ENCODE data around the gene ELMO1. TPM values are rescaled to one million over a fixed set of nuclear protein-coding genes. Genes with fewer than 3 reads are reported as not detected.

Gene ELMO1
- total RNA-seq, 1 donor from 2014 or later = 11.4 TPM

DNA sequence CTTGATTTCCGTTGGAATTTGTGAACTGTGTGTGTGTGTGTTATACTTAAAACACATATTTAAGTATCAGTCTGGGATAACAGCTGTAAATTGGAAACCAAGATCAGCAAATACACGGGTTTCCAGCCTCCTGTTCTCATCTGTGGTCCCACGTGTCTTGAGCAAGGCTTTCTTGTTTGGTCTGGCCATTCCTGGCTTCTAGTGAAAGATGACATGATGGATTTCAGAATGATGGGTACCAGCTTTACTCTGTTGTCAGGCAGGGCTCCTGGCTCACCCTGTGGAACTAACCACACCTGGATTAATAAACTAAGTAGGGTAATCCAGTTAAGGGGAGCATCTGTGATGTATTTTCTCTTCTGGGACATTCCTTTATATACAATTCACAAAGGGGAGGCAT lies 378.2 kb downstream of the ELMO1 start:
- intact Hi-C loops (cut with DNase I) = no loop called here
- DNase-seq (ENCODE audit: low spot score) = no peak

DNA sequence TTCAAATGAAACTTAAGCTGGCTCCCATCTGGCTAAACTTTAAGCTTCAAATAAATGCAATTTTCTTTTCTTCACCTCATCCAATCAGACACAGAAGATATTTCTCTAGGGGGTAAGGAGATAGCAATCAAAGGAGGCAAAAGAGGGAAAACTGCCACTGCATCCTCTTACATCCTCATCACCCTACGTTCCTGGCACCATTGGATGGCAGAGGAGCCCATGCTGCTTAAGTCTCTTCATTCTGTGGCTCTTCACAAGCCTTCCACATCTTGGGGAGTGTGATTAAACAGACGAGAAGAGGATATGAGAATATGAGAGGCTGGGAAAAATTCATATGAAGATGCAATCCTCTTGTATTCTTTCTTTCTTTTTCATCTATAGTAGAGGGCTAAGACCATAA lies 378.6 kb downstream of the ELMO1 start:
- no peak for DNase-seq (ENCODE audit: low spot score)
- intact Hi-C loops (cut with DNase I) = no loop called here

DNA sequence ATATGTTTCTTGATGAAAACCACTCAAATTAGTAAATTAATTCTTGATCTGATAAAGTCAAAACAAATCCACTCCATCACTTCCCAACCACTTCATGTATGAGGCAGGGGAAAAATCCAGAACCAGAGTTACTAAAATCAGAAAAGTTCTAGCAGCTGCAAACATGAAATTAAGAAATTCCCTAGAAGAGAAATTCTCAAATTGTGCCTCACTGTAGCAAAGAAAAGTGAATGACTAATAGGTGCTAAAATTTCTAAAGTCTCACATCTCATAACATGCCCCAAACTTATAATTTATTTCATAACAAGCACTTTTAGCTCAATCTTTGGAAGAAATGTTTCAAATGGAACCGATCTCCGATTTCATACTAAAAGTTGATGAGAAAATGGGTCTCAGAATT lies 379.3 kb downstream of the ELMO1 start:
- no peak for DNase-seq (ENCODE audit: low spot score)
- intact Hi-C loops (cut with DNase I) = no loop called here

DNA sequence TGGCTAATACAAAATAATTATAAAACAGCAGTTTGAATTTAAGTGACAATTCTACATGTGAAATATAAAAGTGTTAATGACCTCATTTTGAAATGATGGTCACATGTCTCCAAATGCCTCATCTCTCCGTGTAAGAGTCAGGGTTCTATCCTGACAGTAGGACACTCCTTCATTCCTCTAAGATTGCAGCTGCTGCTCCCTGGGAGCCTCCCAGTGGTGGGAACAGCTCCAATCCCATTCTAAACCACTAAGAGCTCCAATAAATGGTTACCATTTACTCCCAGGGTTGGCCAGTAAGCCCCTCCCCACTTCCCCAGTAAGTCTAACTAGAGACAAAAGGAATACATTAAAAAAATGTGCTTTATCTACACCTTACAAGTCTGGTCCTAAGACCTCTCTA lies 379.8 kb downstream of the ELMO1 start:
- intact Hi-C loops (cut with DNase I) = no loop called here
- DNase-seq (ENCODE audit: low spot score) = no peak

DNA sequence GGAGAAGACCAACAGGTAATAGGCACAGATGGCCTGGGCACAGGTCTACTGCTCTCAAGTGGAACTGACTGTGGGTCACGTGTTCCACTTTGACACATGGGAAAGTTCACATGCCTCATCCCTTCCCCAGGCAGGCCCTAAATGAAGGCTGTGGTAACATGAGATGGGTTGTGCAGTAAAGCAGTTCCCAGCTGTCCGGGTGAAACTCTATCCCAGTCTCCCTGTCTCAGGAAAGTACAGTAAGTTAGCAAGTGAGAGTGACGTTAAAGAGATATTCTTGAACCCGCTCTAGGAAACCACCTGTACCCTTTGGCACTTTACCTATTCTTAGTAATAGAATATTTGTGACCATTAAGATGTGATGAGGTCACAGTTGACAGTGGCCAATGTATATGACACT lies 380.6 kb downstream of the ELMO1 start:
- intact Hi-C loops (cut with DNase I) = no loop called here
- DNase-seq (ENCODE audit: low spot score) = no peak

DNA sequence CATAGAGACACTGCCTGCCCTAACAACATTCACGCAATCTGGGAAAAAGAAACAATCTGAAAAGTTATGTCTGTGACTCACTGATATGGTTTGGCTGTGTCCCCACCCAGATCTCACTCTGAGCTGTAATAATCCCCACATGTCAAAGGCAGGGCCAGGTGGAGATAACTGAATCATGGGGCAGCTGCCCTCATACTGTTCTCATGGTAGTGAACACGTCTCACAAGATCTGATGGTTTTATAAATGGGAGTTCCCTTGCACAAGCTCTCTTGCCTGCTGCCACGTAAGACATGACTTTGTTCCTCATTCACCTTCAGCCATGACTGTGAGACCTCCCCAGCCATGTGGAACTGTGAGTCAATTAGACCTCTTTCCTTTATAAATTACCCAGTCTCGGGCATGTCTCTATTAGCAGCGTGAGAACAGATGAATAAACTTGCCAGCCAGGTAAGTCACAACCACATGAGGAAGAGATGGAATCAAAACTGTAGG lies 382.8 kb downstream of the ELMO1 start:
- no peak for DNase-seq (ENCODE audit: low spot score)
- intact Hi-C loops (cut with DNase I) = no loop called here

DNA sequence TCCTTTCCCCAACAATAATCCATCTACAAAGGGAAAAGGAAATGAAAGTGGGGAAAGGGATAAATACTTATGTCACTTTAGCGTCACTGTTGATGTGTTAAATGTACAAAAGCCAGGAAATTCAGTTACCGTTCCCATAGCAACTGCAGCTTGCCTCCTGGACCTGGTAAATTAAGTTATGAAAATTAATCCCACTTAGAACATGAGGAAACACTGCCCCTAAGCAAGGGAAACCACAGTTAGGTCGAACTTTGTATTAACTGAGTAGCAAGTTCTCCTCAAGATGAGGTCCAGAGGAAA lies 386.2 kb downstream of the ELMO1 start:
- no peak for DNase-seq (ENCODE audit: low spot score)
- intact Hi-C loops (cut with DNase I) = no loop called here

DNA sequence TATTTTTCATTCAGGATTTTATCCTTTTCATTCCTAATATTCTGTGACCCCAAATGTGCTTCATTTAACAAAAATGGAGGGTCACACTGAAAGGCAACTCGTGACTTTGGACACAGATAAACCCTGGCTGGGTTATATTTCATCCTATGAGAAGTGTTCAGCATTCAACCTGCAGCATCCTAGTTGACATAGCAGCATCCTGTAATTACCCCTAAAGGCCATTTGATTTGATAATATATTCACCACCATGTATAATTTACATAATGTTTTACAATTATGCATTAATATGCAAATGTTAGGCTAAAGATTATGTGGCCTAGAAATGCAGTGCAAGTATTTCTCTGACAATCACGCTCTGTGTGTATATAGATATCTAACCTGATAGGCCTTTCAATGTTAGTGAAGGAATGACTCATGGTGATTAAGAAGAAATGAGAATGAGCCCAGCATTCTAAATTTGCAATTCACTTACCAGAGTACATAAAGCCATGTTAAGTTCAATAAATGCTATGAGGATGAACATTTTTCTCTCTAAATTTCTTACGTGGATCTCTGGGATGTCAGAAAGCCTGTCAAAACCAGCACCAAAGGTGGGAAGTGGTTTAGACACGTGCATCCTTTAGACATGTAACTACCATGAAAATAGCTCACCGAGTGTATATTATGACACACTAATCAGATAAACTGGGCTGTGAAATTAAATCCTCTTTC lies 386.7 kb downstream of the ELMO1 start:
- intact Hi-C loops (cut with DNase I) = no loop called here

DNA sequence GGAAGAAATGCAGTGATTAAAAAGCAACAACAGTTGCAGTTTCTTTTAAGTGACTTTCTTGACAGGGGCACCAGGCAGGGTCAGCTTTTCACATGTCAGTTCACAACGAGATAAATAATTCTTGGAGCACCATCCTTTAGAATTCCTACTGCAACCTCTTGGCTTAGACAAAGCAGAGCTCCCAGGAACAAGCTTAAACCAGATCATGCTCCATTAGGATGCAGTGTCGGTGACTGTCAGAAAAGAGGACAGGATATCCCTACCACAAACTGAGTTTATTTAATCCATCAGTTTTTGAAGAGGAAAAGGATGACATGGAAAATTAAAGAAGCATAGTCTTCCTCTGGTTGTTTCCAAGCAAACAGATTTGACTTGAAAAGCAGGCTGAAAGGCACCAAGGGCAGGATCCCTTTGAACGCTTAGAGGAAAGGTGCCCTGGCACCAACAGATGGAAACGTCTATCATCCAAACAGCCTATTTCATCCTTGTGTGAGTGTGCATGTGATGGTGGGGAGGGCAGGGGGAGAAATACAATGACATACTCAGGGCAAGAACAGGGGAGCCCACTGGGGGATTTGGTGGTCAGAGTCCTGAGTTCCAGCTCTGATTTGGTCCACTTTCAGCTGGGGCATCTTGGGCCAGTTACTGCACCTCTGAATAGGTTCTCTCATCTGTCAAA lies 392.3 kb downstream of the ELMO1 start:
- DNase-seq (ENCODE audit: low spot score) = no peak
- intact Hi-C loops (cut with DNase I) = no loop called here

More for the DNA sequence above, 386.7 kb downstream of the ELMO1 start:
- DNase-seq (ENCODE audit: low spot score) = no peak

DNA sequence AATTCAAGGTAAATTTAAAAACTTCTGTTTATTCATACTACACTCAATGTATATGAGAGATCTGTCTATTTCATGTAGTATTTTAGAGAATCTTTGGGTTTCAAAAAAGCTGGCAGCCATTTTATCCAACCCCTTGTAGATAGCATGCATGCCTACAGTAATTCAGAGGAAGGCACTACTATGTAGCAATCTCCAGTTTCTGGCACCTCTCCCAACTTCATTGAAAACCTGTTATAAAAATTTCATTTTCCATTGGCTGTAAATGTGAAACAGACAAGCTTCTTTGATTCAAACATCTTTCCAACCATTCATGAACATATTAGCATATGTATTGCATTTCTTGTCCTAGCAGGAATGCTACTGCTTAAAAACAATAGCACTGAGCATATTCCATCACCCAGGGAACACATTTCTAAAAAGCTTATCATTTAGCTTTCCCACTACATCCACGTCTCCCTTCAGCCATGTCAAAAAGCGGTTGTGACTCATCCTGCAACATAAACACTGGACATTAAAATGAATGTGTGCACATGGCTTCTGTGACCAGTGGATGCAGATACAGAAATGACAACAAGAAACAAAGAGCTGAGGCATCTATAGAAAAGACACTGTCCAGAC lies 393.9 kb downstream of the ELMO1 start:
- intact Hi-C loops (cut with DNase I) = no loop called here
- no peak for DNase-seq (ENCODE audit: low spot score)

DNA sequence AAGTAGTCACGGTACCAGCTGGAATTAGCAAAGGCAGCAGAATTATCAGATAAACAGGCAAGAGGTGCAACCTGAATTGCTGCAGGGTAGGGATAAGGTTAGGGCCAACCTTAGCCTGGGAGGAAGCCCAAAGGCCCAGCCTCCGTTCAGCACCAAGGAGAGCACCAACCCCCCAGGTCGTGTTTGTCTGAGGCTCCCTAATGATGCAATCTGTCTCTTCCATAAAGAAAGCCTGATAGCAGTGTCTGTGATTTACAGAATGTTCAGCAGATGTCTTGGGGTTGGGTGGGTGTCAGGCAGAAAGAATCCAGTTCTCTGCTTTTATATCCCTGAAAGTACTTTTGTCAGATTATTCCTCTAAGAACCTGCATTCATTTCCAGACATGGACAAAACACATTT lies 396.0 kb downstream of the ELMO1 start:
- no peak for DNase-seq (ENCODE audit: low spot score)
- intact Hi-C loops (cut with DNase I) = no loop called here

DNA sequence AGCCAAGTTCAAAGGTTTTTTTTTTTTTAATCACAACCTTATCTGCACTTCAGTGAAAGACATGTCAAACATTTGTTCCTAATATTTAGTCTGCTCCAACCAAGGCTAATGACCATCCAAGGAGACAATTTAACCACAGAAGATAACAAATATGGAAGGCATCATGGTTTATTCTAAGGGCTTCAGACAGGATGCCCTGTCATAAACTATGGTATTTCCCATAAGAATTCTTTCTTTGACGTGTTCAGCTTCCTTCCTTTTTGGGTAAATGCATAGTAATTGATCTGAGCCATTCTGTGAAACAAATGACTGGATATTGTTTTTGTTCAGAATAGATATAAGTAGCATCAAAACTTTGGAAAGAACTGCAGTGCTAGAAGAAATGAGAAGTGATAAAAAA lies 397.9 kb downstream of the ELMO1 start:
- no peak for DNase-seq (ENCODE audit: low spot score)
- intact Hi-C loops (cut with DNase I) = no loop called here

DNA sequence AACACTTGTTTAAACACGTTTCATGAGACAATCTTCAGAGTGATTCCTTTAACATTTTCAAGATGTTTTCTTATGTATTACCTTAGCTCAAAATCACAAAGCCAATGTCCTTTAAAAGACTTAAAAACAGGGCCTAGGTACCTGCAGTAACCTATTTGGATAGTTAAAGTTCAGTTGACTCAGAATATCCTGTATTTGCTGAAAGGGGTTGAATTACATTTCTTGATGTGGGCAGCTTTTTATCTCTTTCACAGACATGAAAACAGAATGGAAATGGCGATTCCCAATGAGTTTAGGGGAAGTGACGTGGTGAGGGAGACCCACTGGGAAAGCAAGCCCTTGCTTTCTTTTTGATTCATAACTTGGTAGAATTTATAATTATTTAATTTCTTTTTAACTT lies 400.0 kb downstream of the ELMO1 start:
- intact Hi-C loops (cut with DNase I) = no loop called here
- DNase-seq (ENCODE audit: low spot score) = no peak

DNA sequence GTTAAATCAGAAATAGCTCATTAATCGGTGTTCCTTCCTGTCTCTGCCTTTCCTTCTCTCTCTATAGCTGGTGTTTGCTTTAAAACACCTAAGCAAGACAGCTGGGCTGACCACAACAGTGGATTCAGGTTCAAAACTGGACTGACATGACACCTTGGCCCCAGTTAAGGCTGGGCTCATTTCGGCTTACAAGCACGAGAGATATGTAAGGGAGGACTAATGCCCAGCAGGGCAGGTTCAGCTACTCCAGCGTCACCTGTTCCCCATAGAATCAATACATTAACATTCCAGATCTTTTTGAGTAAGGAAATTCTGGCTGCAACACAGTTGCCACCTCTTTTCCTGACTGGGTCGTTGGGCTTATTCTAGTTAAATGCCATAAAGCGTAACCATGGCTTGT lies 401.4 kb downstream of the ELMO1 start:
- no peak for DNase-seq (ENCODE audit: low spot score)
- intact Hi-C loops (cut with DNase I) = no loop called here

DNA sequence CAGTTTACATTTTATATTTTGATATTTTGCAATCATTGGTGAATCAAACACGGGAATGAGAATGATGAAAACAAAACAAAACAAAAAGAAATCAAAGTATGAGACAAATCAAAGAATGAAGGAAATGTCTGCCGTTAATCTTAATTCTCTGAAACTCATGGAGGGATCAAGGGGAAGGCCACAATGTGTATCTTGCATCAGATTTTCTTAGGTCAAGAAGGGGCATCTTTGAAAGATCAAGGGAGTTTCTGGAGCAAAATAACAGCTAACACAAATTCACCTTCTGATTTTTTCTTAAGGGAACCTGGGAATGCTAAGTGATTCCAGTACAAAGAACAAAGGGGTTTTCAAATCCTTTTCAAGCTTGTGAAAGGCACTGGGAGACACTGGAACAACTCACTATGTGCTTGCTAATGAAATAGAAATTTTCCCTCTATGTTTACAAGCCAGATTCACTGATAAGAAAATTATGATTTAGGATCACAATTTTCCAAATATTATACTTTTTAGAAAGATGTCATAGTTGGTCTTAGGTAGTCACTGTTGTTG lies 402.1 kb downstream of the ELMO1 start:
- intact Hi-C loops (cut with DNase I) = no loop called here

DNA sequence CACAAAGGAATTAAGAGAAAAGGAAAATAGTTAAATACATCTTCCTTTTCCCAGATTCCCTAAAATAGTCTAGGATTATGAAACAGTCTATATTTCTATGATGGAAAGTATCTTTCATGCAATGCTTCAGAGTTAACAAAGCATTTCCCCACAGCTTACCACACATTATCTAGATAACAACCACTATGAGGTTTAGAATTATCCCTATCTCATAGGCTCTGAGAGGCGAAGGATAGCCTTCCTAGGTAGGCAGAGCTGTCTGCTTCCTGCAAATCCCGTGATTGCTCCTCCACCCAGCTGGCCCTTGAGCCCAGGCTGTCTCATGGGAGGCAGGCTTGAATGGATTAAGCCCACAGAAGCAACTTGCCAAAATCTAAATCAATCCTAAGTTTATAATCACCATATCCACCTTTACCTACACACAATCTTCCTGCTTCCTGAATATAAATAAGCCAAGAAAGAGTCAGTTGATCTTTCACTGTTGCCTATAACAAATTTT lies 402.9 kb downstream of the ELMO1 start:
- intact Hi-C loops (cut with DNase I) = no loop called here
- no peak for DNase-seq (ENCODE audit: low spot score)

More for the DNA sequence above, 402.1 kb downstream of the ELMO1 start:
- no peak for DNase-seq (ENCODE audit: low spot score)

DNA sequence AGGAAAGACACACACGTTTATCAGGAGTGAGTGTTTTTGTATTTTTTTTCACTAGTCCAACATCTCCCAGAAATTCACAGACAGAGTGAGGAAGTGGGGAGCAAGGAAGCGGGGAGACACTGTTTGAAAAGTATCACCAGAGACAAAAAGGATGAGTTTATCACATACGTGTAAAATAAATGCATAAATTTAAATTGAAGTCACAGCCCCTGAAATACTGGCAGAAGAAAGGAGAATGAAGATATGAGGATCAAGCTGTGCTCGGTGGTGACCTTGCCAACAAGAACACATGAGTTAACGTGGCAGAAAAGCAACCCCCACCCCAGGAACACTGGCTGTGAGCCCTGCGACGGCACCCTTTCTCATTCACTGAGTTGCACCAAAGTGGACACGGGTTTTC lies 407.2 kb downstream of the ELMO1 start:
- intact Hi-C loops (cut with DNase I) = no loop called here
- DNase-seq (ENCODE audit: low spot score) = no peak

DNA sequence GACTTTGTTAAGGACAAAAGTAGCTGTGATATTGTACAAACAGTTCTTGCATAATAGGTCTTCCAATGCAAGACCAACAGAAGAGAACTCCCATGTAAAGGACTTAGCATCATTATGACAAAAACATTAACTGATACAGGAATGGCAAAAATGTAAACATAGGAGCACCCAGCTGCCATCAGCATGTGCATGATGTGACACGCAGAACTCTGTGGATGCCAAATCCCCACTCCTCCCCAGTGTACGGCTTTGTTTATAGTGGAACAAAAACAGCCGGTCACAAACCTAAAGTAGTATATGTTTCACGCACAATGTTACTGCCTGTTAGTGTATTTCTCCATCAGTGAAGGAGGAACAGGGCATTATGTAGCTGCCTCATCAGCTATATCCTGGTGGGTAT lies 408.3 kb downstream of the ELMO1 start:
- intact Hi-C loops (cut with DNase I) = no loop called here
- DNase-seq (ENCODE audit: low spot score) = no peak

DNA sequence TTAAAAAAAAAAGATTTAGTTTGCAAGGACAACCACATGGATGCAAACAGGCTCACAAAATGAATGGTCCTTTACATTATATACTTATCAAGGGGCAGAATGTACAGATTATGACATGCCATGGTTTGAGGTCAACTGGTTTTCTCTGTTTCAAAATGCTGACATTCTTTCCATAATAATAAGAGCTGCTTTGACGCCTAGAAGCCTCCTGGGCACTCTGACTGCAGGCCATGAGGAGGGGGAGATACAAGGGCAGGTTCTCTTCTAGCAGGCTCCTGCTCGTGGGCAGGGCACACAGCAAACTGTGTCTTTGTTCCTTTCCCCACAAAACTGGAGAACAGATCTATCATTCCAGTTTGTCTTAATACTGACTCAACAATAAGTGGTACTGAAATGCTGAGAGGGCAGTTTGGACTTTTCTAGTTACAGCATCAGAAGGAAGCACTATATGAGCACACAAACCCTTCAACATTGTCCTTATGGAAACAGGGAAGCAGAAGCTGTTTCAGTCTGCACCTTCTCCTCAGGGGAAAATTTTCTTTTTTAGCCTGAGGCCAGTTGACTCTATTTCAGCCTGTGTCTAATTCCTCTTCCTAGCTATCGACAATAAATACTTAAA lies 409.4 kb downstream of the ELMO1 start:
- intact Hi-C loops (cut with DNase I) = no loop called here
- DNase-seq (ENCODE audit: low spot score) = no peak

DNA sequence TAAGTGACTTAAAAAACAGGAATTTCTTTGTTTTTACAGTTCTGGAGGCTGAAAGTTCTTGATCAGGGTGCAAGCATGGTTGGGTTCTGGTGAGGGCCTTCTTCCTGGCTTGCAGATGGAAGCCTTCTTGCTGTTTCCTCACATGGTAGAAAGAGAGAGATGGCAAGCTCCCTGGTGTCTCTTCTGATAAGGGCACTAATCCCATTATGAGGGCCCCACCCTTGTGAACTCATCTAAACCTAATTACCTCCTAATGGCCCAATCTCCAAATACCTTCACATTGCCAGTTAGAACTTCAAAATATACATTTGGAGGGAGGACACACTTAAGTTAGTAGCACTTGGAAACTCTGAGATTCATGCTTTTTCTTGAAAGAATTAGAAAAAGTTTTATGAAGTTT lies 410.0 kb downstream of the ELMO1 start:
- DNase-seq (ENCODE audit: low spot score) = no peak
- intact Hi-C loops (cut with DNase I) = no loop called here
